ENCODE measurements around the gene IQGAP3. TPM values are rescaled to one million over a fixed set of nuclear protein-coding genes. Genes with fewer than 3 reads are reported as not detected.

IQGAP3 gene
- total RNA-seq, 4 donors from 2014 or later: 0.06 to 1.1 (median 0.50) TPM; not detected in 1

DNA sequence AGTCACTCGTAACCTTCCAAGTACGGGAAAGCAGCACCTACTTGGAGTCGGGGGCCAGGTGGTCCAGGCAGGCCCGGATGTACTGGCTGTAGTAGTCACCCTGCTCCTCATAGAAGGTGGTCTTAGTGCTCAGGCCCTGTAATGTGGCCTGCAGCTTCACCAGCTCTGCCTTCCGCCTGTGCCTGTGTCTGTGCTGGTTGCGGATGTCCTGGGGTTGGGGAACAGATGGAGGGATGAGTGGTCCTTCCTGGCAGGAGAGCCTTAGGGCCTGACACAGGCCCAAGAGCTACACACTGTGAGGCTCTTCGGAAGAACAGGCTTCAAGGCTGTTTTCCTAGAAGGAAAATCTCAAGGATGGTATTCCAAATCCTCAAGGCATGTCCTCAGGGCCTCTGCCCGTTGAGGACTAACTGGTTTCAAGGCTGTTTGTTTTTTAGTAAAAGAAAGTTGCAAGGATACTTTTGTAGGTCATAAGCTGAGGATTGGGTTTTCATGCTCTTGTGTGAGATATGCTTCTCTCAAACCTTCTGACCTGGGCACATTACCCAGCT, 43.4 kb downstream of the IQGAP3 start:
- intact Hi-C loops (cut with DNase I): no loop called here

DNA sequence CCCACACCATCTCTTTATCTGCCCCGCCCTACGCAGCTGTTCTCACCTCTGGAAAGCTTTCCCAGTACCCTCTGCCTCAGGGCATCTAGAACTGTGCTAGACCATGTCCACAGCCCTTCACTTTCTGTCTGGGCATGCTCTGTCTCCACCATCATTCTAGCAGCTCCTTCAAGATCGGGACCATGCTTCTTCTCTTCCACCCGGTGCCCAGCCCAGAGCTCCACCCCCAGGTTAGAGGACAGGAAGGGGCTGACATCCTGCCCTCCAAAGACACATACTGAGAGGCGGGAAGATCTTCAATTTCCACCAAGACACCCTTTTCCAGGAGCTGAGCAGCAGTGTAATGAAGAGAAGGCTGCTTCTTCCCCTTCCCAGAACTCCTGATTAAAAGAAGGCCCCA, 44.1 kb downstream of the IQGAP3 start:
- H3K9me3 ChIP-seq: no peaks in the 10 kb centered on the region
- no peaks in the 10 kb centered on the region for H3K27me3 ChIP-seq
- intact Hi-C loops (cut with DNase I): no loop called here
- no peak overlapping the region for H3K4me3 ChIP-seq
- no peak overlapping the region for H3K27ac ChIP-seq (replicated peaks in 1 of 4)
- TF ChIP-seq POLR2AphosphoS5 (IDR thresholded peaks at IDR 0.05) (no peak), EP300 (IDR thresholded peaks at IDR 0.05) (no peak), POLR2A (IDR thresholded peaks at IDR 0.05; ENCODE audit: low read depth) (no peak)
- TF ChIP-seq, protein P1, sequence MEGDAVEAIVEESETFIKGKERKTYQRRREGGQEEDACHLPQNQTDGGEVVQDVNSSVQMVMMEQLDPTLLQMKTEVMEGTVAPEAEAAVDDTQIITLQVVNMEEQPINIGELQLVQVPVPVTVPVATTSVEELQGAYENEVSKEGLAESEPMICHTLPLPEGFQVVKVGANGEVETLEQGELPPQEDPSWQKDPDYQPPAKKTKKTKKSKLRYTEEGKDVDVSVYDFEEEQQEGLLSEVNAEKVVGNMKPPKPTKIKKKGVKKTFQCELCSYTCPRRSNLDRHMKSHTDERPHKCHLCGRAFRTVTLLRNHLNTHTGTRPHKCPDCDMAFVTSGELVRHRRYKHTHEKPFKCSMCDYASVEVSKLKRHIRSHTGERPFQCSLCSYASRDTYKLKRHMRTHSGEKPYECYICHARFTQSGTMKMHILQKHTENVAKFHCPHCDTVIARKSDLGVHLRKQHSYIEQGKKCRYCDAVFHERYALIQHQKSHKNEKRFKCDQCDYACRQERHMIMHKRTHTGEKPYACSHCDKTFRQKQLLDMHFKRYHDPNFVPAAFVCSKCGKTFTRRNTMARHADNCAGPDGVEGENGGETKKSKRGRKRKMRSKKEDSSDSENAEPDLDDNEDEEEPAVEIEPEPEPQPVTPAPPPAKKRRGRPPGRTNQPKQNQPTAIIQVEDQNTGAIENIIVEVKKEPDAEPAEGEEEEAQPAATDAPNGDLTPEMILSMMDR (IDR thresholded peaks at IDR 0.05): no peak
- no peak for DNase-seq (ENCODE audit: extremely low spot score)
- WGBS: 83% methylated on average over 5 of the region's 5 CpGs
- H3K36me3 ChIP-seq: no peaks in the 10 kb centered on the region
- H3K4me1 ChIP-seq: peaks cover 0 to 5% (median 0%) of the 10 kb centered on the region in 4 donors

More for the DNA sequence above, 43.4 kb downstream of the IQGAP3 start:
- H3K27me3 ChIP-seq: no peaks in the 10 kb centered on the region
- H3K9me3 ChIP-seq: no peaks in the 10 kb centered on the region
- H3K36me3 ChIP-seq: no peaks in the 10 kb centered on the region
- TF ChIP-seq, protein P1 (IDR thresholded peaks at IDR 0.05): no peak
- TF ChIP-seq POLR2A (IDR thresholded peaks at IDR 0.05; ENCODE audit: low read depth) (no peak), EP300 (IDR thresholded peaks at IDR 0.05) (no peak), POLR2AphosphoS5 (IDR thresholded peaks at IDR 0.05) (no peak)
- DNase-seq (ENCODE audit: extremely low spot score): no peak
- no peak overlapping the region for H3K27ac ChIP-seq (replicated peaks in 1 of 4)
- H3K4me3 ChIP-seq: no peak overlapping the region
- 91% methylated on average over 5 of the region's 8 CpGs for WGBS
- peaks cover 0 to 5% (median 0%) of the 10 kb centered on the region in 4 donors for H3K4me1 ChIP-seq

DNA sequence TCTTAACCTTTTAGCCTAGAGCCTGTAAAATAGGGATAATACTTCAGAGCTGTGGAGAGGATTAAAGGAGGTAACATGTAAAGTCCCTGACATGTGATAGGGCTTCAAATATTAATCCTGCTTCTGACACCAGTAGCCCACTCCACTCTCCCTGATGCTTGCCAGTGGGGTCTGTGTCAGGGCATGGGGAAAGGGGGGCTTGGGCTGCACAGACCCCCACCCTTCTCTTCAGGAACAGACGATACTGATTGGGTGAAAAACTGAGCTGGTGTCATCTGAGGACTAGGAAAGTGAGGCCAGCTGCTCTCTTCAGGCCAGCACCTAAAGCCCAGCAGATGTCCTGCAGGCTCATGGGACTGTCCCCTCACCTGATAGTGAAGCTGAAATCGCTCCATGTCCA, 44.8 kb downstream of the IQGAP3 start:
- Histone ChIP-seq H3K36me3 (no peaks in the 10 kb centered on the region), H3K4me3 (no peak overlapping the region), H3K4me1 (peaks cover 0 to 5% (median 0%) of the 10 kb centered on the region in 4 donors), H3K27ac (replicated peaks in 1 of 4) (no peak overlapping the region), H3K9me3 (no peaks in the 10 kb centered on the region), H3K27me3 (no peaks in the 10 kb centered on the region)
- intact Hi-C loops (cut with DNase I): no loop called here
- no peak for DNase-seq (ENCODE audit: extremely low spot score)
- no peak for TF ChIP-seq POLR2AphosphoS5 (IDR thresholded peaks at IDR 0.05)
- no peak for TF ChIP-seq EP300 (IDR thresholded peaks at IDR 0.05)
- TF ChIP-seq, protein P1 (IDR thresholded peaks at IDR 0.05): no peak
- WGBS: 92% methylated on average over 1 of the region's 2 CpGs

DNA sequence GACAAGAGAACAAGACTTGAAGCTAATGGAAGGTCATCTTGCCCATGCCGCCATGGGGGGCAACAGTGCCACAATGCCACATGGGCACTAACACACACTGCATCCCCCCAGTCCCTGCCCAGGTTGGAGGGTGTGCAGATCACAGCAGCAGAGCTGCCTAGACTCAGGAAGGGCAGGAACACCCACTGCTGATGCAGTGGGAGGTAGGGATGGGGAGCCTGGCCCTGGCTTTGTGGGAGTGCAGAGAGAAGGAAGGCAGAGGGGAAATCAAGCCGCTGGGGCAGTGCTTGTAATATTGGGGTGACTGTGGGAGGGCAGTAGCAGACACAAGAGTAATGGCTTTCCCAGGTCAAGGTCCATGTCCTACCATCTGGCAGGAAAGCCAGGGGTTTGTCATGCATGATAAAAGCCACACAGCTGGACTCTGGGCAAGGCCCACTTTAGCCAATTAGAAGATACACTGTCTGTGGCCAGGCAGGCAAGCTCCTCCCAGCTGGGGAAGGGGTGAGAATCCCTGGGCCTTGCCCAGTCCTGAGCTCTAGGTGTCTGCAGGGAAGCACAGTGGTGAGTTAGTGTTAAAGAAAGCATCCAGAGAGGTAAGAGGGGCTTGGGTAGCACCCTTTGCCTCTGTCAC, 46.4 kb downstream of the IQGAP3 start:
- intact Hi-C loops (cut with DNase I): no loop called here
- DNase-seq (ENCODE audit: extremely low spot score): no peak
- Histone ChIP-seq H3K27me3 (no peaks in the 10 kb centered on the region), H3K36me3 (no peaks in the 10 kb centered on the region), H3K27ac (replicated peaks in 1 of 4) (no peak overlapping the region), H3K4me1 (peaks cover 0 to 5% (median 0%) of the 10 kb centered on the region in 4 donors), H3K9me3 (no peaks in the 10 kb centered on the region), H3K4me3 (no peak overlapping the region)
- no peak for TF ChIP-seq POLR2A (IDR thresholded peaks at IDR 0.05; ENCODE audit: low read depth)
- no peak for TF ChIP-seq POLR2AphosphoS5 (IDR thresholded peaks at IDR 0.05)
- TF ChIP-seq, protein P1 (IDR thresholded peaks at IDR 0.05): no peak
- TF ChIP-seq EP300 (IDR thresholded peaks at IDR 0.05): no peak
- WGBS: 91% methylated on average over 2 of the region's 2 CpGs

Data from esophagus muscularis mucosa (tissue), 4 donors.